Upper lobe of left lung (tissue), 4 donors: Measurements from ENCODE around the gene STX11.

Source experiments
- POLR2AphosphoS5 ChIP-seq, 2 donors: sonication (generic); formaldehyde crosslinking; IDR thresholded peaks; one replicate each; pipeline ENCODE4 v1.5.1; 2017; ENCODE audit warnings: antibody characterized with exemption in 2 of 2
- TF ChIP-seq, protein P1 (sequence below), 6 experiments: fragments of 450-650 bp in 4 of 6; fragments of 200-600 bp in 2 of 6; sonication (generic) in 2 of 6; IDR thresholded peaks; one replicate each; pipeline ENCODE4 v1.5.1; 2016 to 2019; ENCODE audit warnings: antibody characterized with exemption in 6 of 6

DNA sequence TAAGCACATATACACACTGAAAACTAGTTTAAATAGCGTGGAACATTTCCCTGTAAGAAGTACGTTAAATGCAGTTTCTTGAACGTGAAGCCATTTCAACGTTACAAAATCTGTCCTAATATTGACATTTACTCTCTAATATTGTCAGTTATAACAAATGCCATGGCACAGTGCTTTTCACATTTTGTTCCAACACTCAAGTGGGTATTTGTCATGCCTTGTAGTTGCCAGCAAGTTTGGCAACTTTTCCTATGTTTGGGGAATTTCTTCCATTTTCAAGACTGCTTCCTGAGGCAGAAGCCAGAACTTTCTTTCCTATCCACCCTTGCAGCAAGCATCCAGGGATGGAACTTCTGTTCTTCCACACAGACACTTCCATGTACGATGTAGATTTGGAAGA lies 63.0 kb downstream of the STX11 start:
- TF ChIP-seq, protein P1, sequence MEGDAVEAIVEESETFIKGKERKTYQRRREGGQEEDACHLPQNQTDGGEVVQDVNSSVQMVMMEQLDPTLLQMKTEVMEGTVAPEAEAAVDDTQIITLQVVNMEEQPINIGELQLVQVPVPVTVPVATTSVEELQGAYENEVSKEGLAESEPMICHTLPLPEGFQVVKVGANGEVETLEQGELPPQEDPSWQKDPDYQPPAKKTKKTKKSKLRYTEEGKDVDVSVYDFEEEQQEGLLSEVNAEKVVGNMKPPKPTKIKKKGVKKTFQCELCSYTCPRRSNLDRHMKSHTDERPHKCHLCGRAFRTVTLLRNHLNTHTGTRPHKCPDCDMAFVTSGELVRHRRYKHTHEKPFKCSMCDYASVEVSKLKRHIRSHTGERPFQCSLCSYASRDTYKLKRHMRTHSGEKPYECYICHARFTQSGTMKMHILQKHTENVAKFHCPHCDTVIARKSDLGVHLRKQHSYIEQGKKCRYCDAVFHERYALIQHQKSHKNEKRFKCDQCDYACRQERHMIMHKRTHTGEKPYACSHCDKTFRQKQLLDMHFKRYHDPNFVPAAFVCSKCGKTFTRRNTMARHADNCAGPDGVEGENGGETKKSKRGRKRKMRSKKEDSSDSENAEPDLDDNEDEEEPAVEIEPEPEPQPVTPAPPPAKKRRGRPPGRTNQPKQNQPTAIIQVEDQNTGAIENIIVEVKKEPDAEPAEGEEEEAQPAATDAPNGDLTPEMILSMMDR (IDR thresholded peaks at IDR 0.05) = no peak
- TF ChIP-seq POLR2AphosphoS5 (IDR thresholded peaks at IDR 0.05) = no peak
